Anterior cingulate cortex (tissue), 58 donors: ENCODE measurements around the gene PYCR2.
"Not testable (repeated sequence)": the region's sequence is repeated elsewhere in the genome, so short reads cannot be mapped to it uniquely, and the experiment has no call there.

Source experiments
- DNase-seq, 58 donors: peaks; one replicate each; lab custom pipeline; 2025; lab: John Stamatoyannopoulos, UW

Gene PYCR2

GRCh38 chr1:225923692-225924555, at the start of gene PYCR2:
Gene PYCR2 (minus strand): TSS chr1:225924250. CDS start chr1:225924110, 140 bp downstream.
- DNase-seq: peak; percentile 61 to 98 (median 93)

GRCh38 chr1:225973158-225973557, 49.1 kb upstream of the PYCR2 start:
- no peak for DNase-seq

- no peak for DNase-seq
These were observed 48.5 kb upstream of the PYCR2 start for GRCh38 chr1:225972344-225973152.

GRCh38 chr1:225970592-225971157, 46.6 kb upstream of the PYCR2 start:
- DNase-seq: not testable (repeated sequence)

GRCh38 chr1:225969751-225970150, 45.7 kb upstream of the PYCR2 start:
- not testable (repeated sequence) for DNase-seq

- no peak for DNase-seq
These were observed 41.2 kb upstream of the PYCR2 start for GRCh38 chr1:225965231-225965630.

GRCh38 chr1:225963735-225964530, 39.9 kb upstream of the PYCR2 start:
- DNase-seq: no peak

GRCh38 chr1:225962440-225962975, 38.5 kb upstream of the PYCR2 start:
- DNase-seq: peak in 3 of 58 donors; percentile 4 to 11 (median 9)

GRCh38 chr1:225961659-225962439, 37.8 kb upstream of the PYCR2 start:
- no peak for DNase-seq

GRCh38 chr1:225958041-225958440, 34.0 kb upstream of the PYCR2 start:
- DNase-seq: no peak

- DNase-seq: no peak
These were observed 30.7 kb upstream of the PYCR2 start for GRCh38 chr1:225954753-225955152.

GRCh38 chr1:225953315-225953714, 29.3 kb upstream of the PYCR2 start:
- no peak for DNase-seq

- DNase-seq: no peak
These were observed 27.0 kb upstream of the PYCR2 start for GRCh38 chr1:225950905-225951497.

- no peak for DNase-seq
These were observed 25.0 kb upstream of the PYCR2 start for GRCh38 chr1:225949041-225949440.

GRCh38 chr1:225946803-225947202, 22.8 kb upstream of the PYCR2 start:
- DNase-seq: no peak

- no peak for DNase-seq
These were observed 22.1 kb upstream of the PYCR2 start for GRCh38 chr1:225946082-225946620.

- DNase-seq: no peak
These were observed 21.5 kb upstream of the PYCR2 start for GRCh38 chr1:225945564-225945963.

GRCh38 chr1:225944951-225945350, 20.9 kb upstream of the PYCR2 start:
- DNase-seq: no peak
